SJCRH30 (cell line): ENCODE data around the gene PIEZO1. TPM values are rescaled to one million over a fixed set of nuclear protein-coding genes. Genes with fewer than 3 reads are reported as not detected.
A peak's percentile ranks its signal among the peaks of the same experiment; 100 is the strongest.

Source experiments
- DNase-seq, 2 experiments: peaks; one replicate each; pipeline ENCODE4 v3.0.0-alpha.2; 2015 to 2020
- H3K27ac ChIP-seq: fragments of 250-450 bp; sonication (Bioruptor Pico); 2 replicates; pipeline ENCODE4 v1.5.1; 2020; ENCODE audit warnings: mild to moderate bottlenecking, moderate library complexity
- H3K27me3 ChIP-seq: fragments of 250-450 bp; sonication (Bioruptor Pico); 2 replicates; pipeline ENCODE4 v1.5.1; 2020; ENCODE audit warnings: mild to moderate bottlenecking, moderate library complexity
- H3K36me3 ChIP-seq: fragments of 250-450 bp; sonication (Bioruptor Pico); 2 replicates; pipeline ENCODE4 v1.5.1; 2020; ENCODE audit warnings: mild to moderate bottlenecking, moderate library complexity
- H3K4me1 ChIP-seq: fragments of 250-450 bp; sonication (Bioruptor Pico); 2 replicates; pipeline ENCODE4 v1.5.1; 2020; ENCODE audit warnings: mild to moderate bottlenecking, moderate library complexity
- H3K4me3 ChIP-seq: fragments of 250-450 bp; sonication (Bioruptor Pico); 2 replicates; pipeline ENCODE4 v1.5.1; 2020; ENCODE audit warnings: mild to moderate bottlenecking, moderate library complexity
- H3K9me3 ChIP-seq: fragments of 250-450 bp; sonication (Bioruptor Pico); replicated peaks from 2 replicates; pipeline ENCODE4 v1.5.1; 2020; ENCODE audit warnings: mild to moderate bottlenecking, moderate library complexity
- total RNA-seq: library from RNA; depleted of rRNA; stranded (reverse); fragments of >200 nt; shearing (Covaris generic); gene quantifications from 2 replicates; pipeline ENCODE4 v1.2.3, GENCODE V29; 2014

Gene PIEZO1
- total RNA-seq, 1 experiment from 2014 or later = 28.1 TPM

DNA sequence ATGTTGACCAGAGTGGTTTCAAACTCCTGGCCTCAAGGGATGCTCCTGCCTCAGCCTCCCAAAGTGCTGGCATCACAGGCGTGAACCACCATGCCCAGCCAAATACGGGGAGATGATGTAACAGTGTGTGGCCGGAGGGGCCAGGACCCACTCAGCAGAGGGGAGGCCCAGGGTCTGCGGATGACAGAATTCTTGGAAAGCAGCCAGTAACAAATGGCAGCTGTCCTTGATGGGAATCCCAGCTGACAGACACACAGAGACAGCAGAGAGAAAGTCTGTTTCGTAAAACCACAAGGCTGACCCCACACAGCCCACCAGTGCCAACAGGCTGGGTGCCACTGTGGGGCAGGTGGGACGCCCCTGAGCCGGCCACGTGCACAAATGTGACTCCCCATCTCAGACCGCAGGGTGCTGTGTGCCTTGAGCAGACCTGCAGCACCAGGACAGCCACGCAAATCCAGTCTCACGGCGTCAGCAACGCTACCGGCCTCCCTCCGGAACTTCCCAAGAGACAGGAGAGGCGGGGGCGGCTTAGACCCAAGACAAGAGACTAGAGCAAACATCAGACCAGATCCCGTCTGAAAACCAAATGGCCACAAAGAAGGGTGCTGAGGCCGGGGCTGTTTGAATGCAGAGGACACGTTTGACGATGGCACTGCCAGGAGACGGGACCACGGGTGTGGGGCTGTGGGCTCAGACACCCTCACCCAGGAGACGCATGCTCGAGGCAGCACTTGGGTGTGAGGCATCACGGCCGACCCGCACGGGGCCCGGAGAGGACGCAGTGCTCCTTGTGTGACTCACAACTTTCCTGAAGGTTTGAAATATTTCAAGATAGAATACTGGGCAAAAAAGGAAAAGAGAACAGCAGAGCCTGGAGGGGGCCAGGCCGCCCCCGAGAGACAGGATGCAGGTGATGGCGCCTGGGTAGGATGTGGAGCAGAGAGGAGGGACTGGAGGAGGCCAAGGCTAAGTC lies 54.1 kb downstream of the PIEZO1 start:
- peak overlapping the region; percentile 85 for H3K27ac ChIP-seq

DNA sequence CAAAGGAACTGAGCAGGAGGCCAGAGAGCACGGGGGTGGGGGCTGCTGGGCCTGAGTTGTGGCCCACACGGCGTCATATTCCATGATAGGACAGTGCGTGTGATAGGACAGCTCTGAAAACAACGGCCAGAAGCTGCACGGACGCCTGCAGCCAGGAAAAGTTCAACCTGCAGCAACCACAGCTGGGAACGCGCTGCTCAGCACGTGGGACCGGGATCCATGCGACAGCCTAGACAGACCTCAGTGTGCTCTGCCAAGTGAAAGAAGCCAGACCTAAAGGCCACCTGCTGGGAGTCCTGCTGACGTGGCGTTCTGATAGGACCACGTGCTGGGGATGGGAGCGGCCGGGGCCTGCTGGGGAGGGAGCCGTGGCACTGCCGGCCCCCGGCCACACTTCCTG lies 57.1 kb downstream of the PIEZO1 start:
- Histone ChIP-seq H3K4me1 (peaks cover 12% of the 10 kb centered on the region), H3K9me3 (no peaks in the 10 kb centered on the region), H3K4me3 (no peak overlapping the region), H3K27me3 (no peaks in the 10 kb centered on the region), H3K27ac (no peak overlapping the region), H3K36me3 (no peaks in the 10 kb centered on the region)
- DNase-seq = no peak

More for the DNA sequence above, 54.1 kb downstream of the PIEZO1 start:
- DNase-seq = peak; percentile 88 to 94
- Histone ChIP-seq H3K9me3 (no peaks in the 10 kb centered on the region), H3K4me3 (peak overlapping the region; percentile 32), H3K4me1 (peaks cover 12% of the 10 kb centered on the region), H3K27me3 (no peaks in the 10 kb centered on the region), H3K36me3 (no peaks in the 10 kb centered on the region)

- Histone ChIP-seq H3K4me3 (no peak overlapping the region), H3K36me3 (no peaks in the 10 kb centered on the region), H3K4me1 (peaks cover 12% of the 10 kb centered on the region), H3K9me3 (no peaks in the 10 kb centered on the region), H3K27me3 (no peaks in the 10 kb centered on the region), H3K27ac (no peak overlapping the region)
- DNase-seq = no peak
These were observed 58.0 kb downstream of the PIEZO1 start for GRCh38 chr16:88726981-88727380.

- no peak overlapping the region for H3K27ac ChIP-seq
- no peaks in the 10 kb centered on the region for H3K36me3 ChIP-seq
- H3K4me1 ChIP-seq = peaks cover 9% of the 10 kb centered on the region
- no peak for DNase-seq
- H3K9me3 ChIP-seq = no peaks in the 10 kb centered on the region
- H3K27me3 ChIP-seq = no peaks in the 10 kb centered on the region
- no peak overlapping the region for H3K4me3 ChIP-seq
These were observed 58.6 kb downstream of the PIEZO1 start for GRCh38 chr16:88726408-88726749.

DNA sequence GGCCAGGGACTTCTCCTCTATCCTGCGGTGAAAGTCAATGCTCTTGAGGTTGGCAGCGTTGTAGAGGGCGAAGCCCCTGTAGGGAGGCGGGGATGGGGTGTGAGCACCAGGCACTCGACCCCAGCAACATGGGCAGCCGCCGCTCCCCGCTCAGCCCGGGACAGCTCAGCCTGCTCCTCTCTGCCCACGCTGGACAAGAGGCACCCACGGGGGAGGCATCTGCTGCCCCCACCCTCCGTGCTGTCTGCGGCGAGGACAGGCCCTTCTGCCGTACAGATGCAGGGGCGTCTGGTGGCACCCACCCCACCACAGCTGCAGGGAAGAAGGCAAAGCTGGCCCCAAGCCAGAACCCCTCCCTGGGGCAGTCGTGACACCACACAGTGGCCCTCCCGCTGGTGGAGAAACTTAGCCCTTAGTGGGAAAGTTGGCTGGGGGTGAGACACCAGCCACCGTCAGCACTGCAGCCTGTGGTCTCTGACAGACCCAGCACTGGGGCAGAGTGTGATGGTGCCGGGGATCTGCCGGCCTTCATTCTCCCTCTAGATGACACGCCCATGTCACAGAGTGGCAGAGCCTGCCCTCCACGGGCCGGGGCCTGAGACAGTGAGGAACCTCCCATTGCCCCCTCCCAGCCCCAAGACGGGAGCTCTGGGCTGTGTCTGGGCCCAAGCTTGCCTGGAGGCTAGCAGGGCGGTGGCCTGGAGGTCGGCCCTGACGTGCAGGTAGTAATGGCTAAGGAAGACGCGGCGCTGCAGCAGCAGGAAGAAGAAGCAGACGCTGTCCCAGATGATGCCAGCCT lies 59.2 kb downstream of the PIEZO1 start:
- Histone ChIP-seq H3K4me1 (peaks cover 3% of the 10 kb centered on the region), H3K27ac (no peak overlapping the region), H3K27me3 (no peaks in the 10 kb centered on the region), H3K4me3 (no peak overlapping the region), H3K9me3 (no peaks in the 10 kb centered on the region), H3K36me3 (no peaks in the 10 kb centered on the region)
- no peak for DNase-seq

- Histone ChIP-seq H3K9me3 (no peaks in the 10 kb centered on the region), H3K27me3 (no peaks in the 10 kb centered on the region), H3K36me3 (peaks cover 1% of the 10 kb centered on the region; the same call in 1 of the 2 replicates), H3K27ac (no peak overlapping the region), H3K4me3 (no peak overlapping the region), H3K4me1 (no peaks in the 10 kb centered on the region)
- DNase-seq = no peak
These were observed 60.0 kb downstream of the PIEZO1 start for GRCh38 chr16:88724855-88725555.

- H3K27me3 ChIP-seq = no peaks in the 10 kb centered on the region
- no peaks in the 10 kb centered on the region for H3K4me1 ChIP-seq
- H3K9me3 ChIP-seq = no peaks in the 10 kb centered on the region
- DNase-seq = no peak
- H3K36me3 ChIP-seq = peaks cover 7% of the 10 kb centered on the region; the same call in 1 of the 2 replicates
- no peak overlapping the region for H3K4me3 ChIP-seq
- no peak overlapping the region for H3K27ac ChIP-seq
These were observed 61.1 kb downstream of the PIEZO1 start for GRCh38 chr16:88723911-88724310.

GRCh38 chr16:88723507-88723887 lies 61.5 kb downstream of the PIEZO1 start:
- peaks cover 7% of the 10 kb centered on the region; the same call in 1 of the 2 replicates for H3K36me3 ChIP-seq
- no peaks in the 10 kb centered on the region for H3K27me3 ChIP-seq
- no peak for DNase-seq
- no peaks in the 10 kb centered on the region for H3K9me3 ChIP-seq
- no peak overlapping the region for H3K27ac ChIP-seq
- H3K4me1 ChIP-seq = no peaks in the 10 kb centered on the region
- no peak overlapping the region for H3K4me3 ChIP-seq

- Histone ChIP-seq H3K4me1 (no peaks in the 10 kb centered on the region), H3K36me3 (peaks cover 9% of the 10 kb centered on the region; the same call in 1 of the 2 replicates), H3K9me3 (no peaks in the 10 kb centered on the region), H3K27me3 (no peaks in the 10 kb centered on the region), H3K4me3 (no peak overlapping the region), H3K27ac (no peak overlapping the region)
- no peak for DNase-seq
These were observed 62.1 kb downstream of the PIEZO1 start for GRCh38 chr16:88722784-88723506.

GRCh38 chr16:88721815-88722755 lies 62.9 kb downstream of the PIEZO1 start:
- H3K27ac ChIP-seq = no peak overlapping the region
- H3K9me3 ChIP-seq = no peaks in the 10 kb centered on the region
- no peaks in the 10 kb centered on the region for H3K27me3 ChIP-seq
- DNase-seq = no peak
- no peak overlapping the region for H3K4me3 ChIP-seq
- H3K36me3 ChIP-seq = peaks cover 9% of the 10 kb centered on the region; the same call in 1 of the 2 replicates
- H3K4me1 ChIP-seq = no peaks in the 10 kb centered on the region

DNA sequence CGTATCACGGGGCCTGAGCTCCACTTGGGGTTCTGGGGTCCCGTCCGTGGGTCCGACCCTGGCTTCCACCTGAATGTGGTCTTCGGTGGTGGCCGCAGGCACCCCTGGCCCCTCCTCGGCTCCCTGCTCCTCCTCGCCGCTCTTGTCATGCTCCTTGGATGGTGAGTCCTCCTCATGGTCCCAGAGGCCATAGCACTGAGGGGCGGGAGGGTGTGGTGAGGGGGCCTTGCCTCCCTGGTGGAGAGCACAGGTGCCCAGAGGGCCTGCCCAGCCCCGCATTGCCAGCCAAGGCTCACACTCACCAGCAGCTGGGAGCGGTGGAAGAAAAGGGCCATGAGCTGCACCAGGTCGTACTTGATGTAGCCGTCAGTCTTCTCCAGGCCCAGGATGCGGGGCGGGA lies 63.8 kb downstream of the PIEZO1 start:
- Histone ChIP-seq H3K27me3 (no peaks in the 10 kb centered on the region), H3K4me1 (no peaks in the 10 kb centered on the region), H3K4me3 (no peak overlapping the region), H3K27ac (no peak overlapping the region), H3K9me3 (no peaks in the 10 kb centered on the region), H3K36me3 (peaks cover 9% of the 10 kb centered on the region; the same call in 1 of the 2 replicates)
- no peak for DNase-seq

DNA sequence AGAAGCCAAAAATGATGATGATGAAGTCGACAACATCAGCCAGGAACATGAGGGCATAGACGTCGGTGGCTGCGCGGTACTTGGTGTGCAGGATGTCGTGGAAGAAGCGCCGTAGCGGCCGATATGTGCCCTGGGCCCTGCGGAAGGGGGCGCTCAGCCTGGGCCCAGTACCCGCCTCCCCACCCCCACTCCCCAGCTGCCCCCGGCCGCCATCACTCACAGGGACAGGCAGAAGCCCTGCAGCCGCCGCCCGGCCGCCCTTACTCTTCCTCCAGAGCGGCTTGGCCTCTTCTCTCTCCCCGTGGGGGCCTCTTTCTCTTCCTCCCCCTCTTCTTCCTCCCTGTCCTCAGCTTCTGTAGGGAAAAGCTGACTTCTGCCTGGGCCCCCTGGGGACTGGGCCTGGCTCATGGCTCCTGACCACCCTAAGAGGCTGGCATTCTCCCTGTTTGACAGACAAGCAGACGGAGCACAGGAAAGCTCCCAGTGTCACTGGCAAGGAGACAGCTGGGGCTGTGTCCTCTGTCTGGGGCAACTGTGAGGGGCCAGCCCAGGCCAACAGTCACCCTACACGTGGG lies 64.5 kb downstream of the PIEZO1 start:
- DNase-seq = no peak
- H3K36me3 ChIP-seq = peaks cover 13% of the 10 kb centered on the region; the same call in 1 of the 2 replicates
- H3K27ac ChIP-seq = no peak overlapping the region
- H3K9me3 ChIP-seq = no peaks in the 10 kb centered on the region
- no peaks in the 10 kb centered on the region for H3K27me3 ChIP-seq
- H3K4me1 ChIP-seq = no peaks in the 10 kb centered on the region
- no peak overlapping the region for H3K4me3 ChIP-seq

- H3K27me3 ChIP-seq = no peaks in the 10 kb centered on the region
- no peak overlapping the region for H3K4me3 ChIP-seq
- peaks cover 14% of the 10 kb centered on the region; the same call in 1 of the 2 replicates for H3K36me3 ChIP-seq
- no peak overlapping the region for H3K27ac ChIP-seq
- no peak for DNase-seq
- H3K4me1 ChIP-seq = no peaks in the 10 kb centered on the region
- no peaks in the 10 kb centered on the region for H3K9me3 ChIP-seq
These were observed 65.1 kb downstream of the PIEZO1 start for GRCh38 chr16:88719933-88720296.
